ENCODE measurements around the gene KRT33B.
"Not testable (repeated sequence)": the region's sequence is repeated elsewhere in the genome, so short reads cannot be mapped to it uniquely, and the experiment has no call there.

Gene KRT33B

DNA sequence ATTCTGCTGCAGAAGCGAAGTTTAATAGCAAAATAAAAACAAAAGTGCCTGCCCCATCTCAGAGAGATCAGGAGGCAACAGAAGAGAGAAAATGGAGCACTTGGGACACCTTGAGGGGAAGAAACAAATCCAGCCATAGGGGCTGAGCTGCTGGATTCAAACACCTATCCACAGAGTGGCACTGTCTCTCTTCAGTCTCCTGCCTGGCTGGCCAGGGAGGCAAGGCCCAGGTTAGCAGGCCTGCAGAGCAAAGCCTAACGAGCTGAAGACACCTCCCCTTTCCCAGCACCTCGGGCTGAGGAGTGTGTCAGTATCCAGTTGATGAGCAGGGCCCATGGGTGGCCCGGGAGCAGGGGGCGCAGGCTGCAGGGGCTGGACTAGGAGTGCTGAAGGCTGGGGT lies 36.6 kb upstream of the KRT33B start:
- Histone ChIP-seq H3K9me3 (ENCODE audit: control insufficient read depth, low read length) (no peaks in the 10 kb centered on the region), H3K36me3 (ENCODE audit: control insufficient read depth, insufficient read depth, low read length, severe bottlenecking) (no peaks in the 10 kb centered on the region), H3K4me3 (ENCODE audit: low read length) (no peak overlapping the region), H3K27me3 (replicated peaks; ENCODE audit: control insufficient read depth, insufficient read depth, low read length) (peaks cover 5% of the 10 kb centered on the region), H3K4me1 (ENCODE audit: control insufficient read depth, insufficient read depth, low read length) (peaks cover 8% of the 10 kb centered on the region), H3K9ac (ENCODE audit: low read length) (no peak overlapping the region)
- DNase-seq (ENCODE audit: low read depth) = no peak

DNA sequence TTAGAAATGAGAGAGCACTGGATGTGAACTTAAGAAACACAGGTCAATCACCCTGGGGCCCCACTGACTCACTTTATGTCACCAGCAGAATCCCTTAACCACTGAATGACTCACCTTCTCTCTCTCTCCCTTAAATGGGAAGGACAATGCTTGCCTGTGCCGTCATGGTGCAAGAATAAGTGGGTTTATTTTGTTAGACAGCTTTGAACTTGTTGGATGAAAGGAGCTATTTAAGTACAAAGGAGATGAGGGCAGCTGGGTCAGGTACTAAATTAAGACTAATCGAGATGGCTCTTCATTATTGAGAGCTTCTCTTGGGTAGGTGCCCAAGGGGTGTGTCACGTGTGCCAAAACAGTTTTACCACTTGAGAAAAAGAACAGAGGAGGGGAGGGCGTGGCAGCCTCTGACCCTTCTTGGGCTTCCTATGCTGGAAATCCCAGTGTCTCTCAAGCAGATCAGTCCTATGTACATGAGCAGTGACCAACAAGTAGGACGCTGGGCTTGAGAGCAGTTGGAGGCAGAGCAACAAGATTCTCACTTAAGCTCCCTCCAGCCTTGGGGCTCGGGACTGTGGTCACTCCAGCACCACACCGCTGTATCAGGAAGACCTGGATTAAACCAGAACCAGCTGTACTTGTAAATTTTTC lies 34.5 kb upstream of the KRT33B start:
- no peak overlapping the region for H3K4me3 ChIP-seq (ENCODE audit: low read length)
- H3K27me3 ChIP-seq (replicated peaks; ENCODE audit: control insufficient read depth, insufficient read depth, low read length) = peaks cover 7% of the 10 kb centered on the region
- peaks cover 8% of the 10 kb centered on the region for H3K4me1 ChIP-seq (ENCODE audit: control insufficient read depth, insufficient read depth, low read length)
- no peaks in the 10 kb centered on the region for H3K9me3 ChIP-seq (ENCODE audit: control insufficient read depth, low read length)
- no peaks in the 10 kb centered on the region for H3K36me3 ChIP-seq (ENCODE audit: control insufficient read depth, insufficient read depth, low read length, severe bottlenecking)
- peak; percentile 75 for DNase-seq (ENCODE audit: low read depth)
- H3K9ac ChIP-seq (ENCODE audit: low read length) = no peak overlapping the region

DNA sequence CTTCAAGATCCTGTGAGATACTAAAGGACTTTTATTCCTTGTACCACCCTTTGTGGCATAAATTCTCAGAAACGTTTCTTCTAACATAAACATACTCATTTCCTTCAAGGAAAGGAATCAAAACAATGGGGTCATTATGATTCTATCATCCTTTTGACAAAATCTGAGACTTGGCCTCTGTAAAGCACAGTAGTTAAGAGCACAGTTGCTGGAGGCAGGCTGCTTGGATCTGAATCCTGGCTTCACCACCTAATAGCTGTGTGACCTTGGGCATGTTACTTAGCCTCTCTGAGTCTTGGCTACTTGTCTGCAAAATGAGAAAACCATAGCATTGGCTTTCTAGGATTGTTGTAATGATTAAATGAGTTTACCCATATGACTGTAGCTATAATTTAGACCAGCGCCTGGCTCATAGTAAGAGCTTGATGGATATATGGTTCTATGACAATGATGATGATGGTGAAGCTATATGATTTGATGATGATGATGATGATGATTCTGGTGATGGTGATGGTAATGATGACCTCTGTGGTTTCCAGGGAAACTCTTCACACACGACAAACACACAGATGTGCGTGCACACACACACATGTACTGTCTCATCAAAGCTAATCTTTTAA lies 33.9 kb upstream of the KRT33B start:
- H3K36me3 ChIP-seq (ENCODE audit: control insufficient read depth, insufficient read depth, low read length, severe bottlenecking) = no peaks in the 10 kb centered on the region
- peaks cover 8% of the 10 kb centered on the region for H3K4me1 ChIP-seq (ENCODE audit: control insufficient read depth, insufficient read depth, low read length)
- no peaks in the 10 kb centered on the region for H3K9me3 ChIP-seq (ENCODE audit: control insufficient read depth, low read length)
- H3K9ac ChIP-seq (ENCODE audit: low read length) = no peak overlapping the region
- no peak overlapping the region for H3K4me3 ChIP-seq (ENCODE audit: low read length)
- no peak for DNase-seq (ENCODE audit: low read depth)
- peaks cover 7% of the 10 kb centered on the region for H3K27me3 ChIP-seq (replicated peaks; ENCODE audit: control insufficient read depth, insufficient read depth, low read length)

DNA sequence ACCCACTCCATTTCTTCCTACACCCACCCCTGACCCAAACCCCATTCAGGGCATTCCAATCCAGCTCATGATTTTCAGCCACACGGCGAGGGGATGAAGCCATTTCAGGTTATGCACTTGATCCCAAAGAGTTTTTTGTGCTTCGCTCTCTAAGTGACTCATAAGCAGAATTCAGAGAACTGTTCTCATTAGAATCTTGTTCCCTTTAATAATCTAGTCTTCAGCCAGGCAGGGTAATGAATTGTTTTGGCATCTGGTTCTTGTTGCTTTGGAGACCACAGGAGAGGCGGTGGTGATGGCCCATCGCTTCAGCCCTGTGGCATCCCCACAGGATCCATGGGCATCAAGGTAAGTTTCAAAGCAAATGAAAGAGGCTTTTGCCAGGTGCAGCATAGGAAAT lies 32.5 kb upstream of the KRT33B start:
- H3K9me3 ChIP-seq (ENCODE audit: control insufficient read depth, low read length) = no peaks in the 10 kb centered on the region
- no peak overlapping the region for H3K9ac ChIP-seq (ENCODE audit: low read length)
- H3K27me3 ChIP-seq (replicated peaks; ENCODE audit: control insufficient read depth, insufficient read depth, low read length) = peaks cover 4% of the 10 kb centered on the region
- no peaks in the 10 kb centered on the region for H3K36me3 ChIP-seq (ENCODE audit: control insufficient read depth, insufficient read depth, low read length, severe bottlenecking)
- DNase-seq (ENCODE audit: low read depth) = no peak
- no peak overlapping the region for H3K4me3 ChIP-seq (ENCODE audit: low read length)
- H3K4me1 ChIP-seq (ENCODE audit: control insufficient read depth, insufficient read depth, low read length) = peaks cover 8% of the 10 kb centered on the region

DNA sequence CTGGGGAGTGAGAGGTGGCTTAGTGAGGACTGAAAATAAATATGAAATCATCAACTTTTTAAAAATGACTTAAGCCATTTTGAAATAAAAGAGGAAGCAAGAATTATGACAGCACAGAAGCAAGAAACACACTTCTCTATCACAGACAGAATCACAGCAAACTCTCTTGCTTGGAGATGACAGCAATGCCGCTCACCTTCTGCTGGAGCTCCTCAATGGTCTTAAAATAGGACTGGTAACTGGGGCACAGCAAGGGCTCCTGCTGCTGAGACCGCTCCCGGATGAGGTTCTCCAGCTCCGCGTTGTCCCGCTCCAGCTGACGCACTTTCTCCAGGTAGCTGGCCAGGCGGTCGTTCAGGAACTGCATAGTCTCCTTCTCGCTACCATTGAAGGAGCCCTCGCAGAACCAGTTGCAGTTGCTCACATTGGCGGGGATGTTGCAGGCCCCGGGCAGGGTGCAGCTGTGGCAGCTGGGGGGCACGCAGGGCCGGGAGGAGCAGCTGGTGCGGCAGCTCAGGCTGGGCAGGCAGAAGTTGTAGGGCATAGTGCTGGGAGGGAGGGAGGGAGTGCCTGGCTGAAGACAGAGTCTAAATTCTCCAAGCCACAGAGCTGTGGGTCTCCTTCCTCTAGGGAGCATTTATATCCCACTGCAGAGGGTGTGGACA lies 27.5 kb upstream of the KRT33B start, which contains the start of gene KRT31:
TSS of gene KRT31 (minus strand) at position 613 of the 665 bp plus-strand sequence. CDS start at position 544, 69 bp downstream.
- Histone ChIP-seq H3K4me1 (ENCODE audit: control insufficient read depth, insufficient read depth, low read length) (peaks cover 9% of the 10 kb centered on the region), H3K9me3 (ENCODE audit: control insufficient read depth, low read length) (peaks cover 4% of the 10 kb centered on the region), H3K27me3 (replicated peaks; ENCODE audit: control insufficient read depth, insufficient read depth, low read length) (peaks cover 20% of the 10 kb centered on the region), H3K36me3 (ENCODE audit: control insufficient read depth, insufficient read depth, low read length, severe bottlenecking) (no peaks in the 10 kb centered on the region), H3K9ac (ENCODE audit: low read length) (no peak within 1 kb of the TSS), H3K4me3 (ENCODE audit: low read length) (no peak within 1 kb of the TSS)
- DNase-seq (ENCODE audit: low read depth) = no peak

DNA sequence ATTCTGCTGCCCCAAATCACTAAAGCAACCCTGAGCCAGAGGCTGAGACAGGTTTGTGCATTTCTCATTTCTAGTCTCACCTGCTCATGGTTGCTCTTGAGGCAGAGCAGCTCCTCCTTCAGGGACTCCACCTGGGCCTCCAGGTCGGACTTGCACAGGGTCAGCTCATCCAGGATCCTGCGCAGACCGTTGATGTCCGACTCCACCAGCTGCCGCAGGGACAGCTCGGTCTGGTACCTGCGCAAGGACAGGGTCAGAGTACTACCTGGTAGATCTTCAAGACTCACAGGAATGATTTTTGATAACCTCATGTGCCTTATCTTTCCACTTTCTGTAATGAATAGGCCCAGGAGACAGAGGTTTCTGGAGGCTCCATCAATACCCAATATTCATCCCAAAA lies 26.7 kb upstream of the KRT33B start:
- H3K4me3 ChIP-seq (ENCODE audit: low read length) = no peak overlapping the region
- peaks cover 4% of the 10 kb centered on the region for H3K9me3 ChIP-seq (ENCODE audit: control insufficient read depth, low read length)
- DNase-seq (ENCODE audit: low read depth) = no peak
- peaks cover 20% of the 10 kb centered on the region for H3K27me3 ChIP-seq (replicated peaks; ENCODE audit: control insufficient read depth, insufficient read depth, low read length)
- H3K9ac ChIP-seq (ENCODE audit: low read length) = no peak overlapping the region
- peaks cover 12% of the 10 kb centered on the region for H3K4me1 ChIP-seq (ENCODE audit: control insufficient read depth, insufficient read depth, low read length)
- H3K36me3 ChIP-seq (ENCODE audit: control insufficient read depth, insufficient read depth, low read length, severe bottlenecking) = no peaks in the 10 kb centered on the region

DNA sequence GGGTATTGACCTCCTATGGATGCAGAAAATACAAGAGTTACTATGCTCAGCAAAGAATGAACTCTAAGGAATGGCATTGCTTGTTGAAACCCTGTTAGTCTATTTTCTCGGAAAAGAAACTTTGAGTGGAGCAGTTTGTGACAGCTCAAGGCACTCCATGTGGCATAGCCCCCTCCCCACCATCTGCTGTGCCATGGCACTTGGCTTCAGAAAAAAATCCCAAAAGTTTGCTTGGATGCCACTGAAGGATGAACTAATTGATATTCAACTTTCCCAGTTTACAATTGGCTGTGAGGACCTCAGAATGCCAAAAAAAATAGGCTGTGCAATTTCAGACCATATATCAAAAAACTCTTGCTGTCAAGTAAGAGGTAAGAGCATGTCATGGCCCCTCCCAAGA lies 26.0 kb upstream of the KRT33B start:
- Histone ChIP-seq H3K9me3 (ENCODE audit: control insufficient read depth, low read length) (peaks cover 4% of the 10 kb centered on the region), H3K36me3 (ENCODE audit: control insufficient read depth, insufficient read depth, low read length, severe bottlenecking) (no peaks in the 10 kb centered on the region), H3K9ac (ENCODE audit: low read length) (no peak overlapping the region), H3K27me3 (replicated peaks; ENCODE audit: control insufficient read depth, insufficient read depth, low read length) (peaks cover 20% of the 10 kb centered on the region), H3K4me1 (ENCODE audit: control insufficient read depth, insufficient read depth, low read length) (peaks cover 12% of the 10 kb centered on the region), H3K4me3 (ENCODE audit: low read length) (no peak overlapping the region)
- no peak for DNase-seq (ENCODE audit: low read depth)

DNA sequence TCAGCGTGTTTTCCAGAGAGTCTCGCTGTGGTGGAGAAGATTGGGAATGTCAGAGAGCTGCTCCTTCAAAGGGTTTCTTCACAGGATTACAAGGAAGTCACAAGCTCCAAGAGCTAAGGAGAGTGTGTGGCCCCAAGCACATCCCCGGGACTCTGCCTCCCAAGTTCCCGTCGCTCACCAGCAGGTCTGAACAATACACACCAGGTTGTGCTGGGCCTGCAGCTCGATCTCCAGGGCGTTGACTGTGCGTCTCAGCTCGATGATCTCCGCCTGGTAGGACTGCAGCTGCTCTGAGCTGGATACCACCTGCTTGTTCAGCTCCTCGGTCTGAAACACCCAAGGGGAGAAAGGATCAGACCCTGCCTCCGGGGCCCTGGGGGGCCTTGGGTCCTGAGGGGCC lies 25.4 kb upstream of the KRT33B start:
- not testable (repeated sequence) for DNase-seq (ENCODE audit: low read depth); H3K9ac ChIP-seq (ENCODE audit: low read length); H3K9me3 ChIP-seq (ENCODE audit: control insufficient read depth, low read length); H3K36me3 ChIP-seq (ENCODE audit: control insufficient read depth, insufficient read depth, low read length, severe bottlenecking); H3K4me3 ChIP-seq (ENCODE audit: low read length)
- Histone ChIP-seq H3K4me1 (ENCODE audit: control insufficient read depth, insufficient read depth, low read length) (peaks cover 12% of the 10 kb centered on the region), H3K27me3 (replicated peaks; ENCODE audit: control insufficient read depth, insufficient read depth, low read length) (peaks cover 19% of the 10 kb centered on the region)

DNA sequence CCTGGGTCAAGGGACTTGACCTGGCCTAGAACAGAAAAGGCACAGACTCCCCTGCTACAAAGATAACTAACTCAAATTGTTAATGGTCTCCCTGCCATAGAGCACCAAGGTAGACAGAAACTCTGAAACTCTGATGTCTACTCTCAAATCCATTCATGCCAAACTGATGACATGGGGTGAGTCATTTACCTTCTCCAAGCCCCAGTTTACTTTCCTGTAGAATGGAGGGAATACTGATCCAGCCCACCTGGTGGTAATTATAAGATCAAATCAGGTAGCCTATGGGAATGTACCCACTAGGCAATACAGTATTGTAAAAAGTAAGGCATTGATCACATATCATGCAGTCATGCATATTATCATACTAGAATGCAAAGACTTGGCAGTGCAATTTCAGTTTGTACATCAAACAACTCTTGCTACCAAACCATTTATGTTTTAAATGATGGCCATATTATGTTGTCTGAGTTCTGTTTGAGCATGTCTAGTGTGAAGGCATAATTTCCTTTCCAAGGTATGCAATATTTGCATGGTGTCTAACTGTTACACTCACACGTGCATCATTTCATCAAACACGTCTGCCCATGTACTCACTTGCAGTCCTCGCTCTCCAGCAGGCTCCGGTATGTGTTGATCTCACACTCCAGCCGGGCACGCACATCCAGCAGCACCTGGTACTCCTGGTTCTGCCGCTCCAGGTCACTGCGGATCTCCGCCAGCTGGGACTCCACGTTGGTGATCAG lies 24.8 kb upstream of the KRT33B start:
- H3K36me3 ChIP-seq (ENCODE audit: control insufficient read depth, insufficient read depth, low read length, severe bottlenecking) = no peaks in the 10 kb centered on the region
- H3K4me3 ChIP-seq (ENCODE audit: low read length) = no peak overlapping the region
- H3K27me3 ChIP-seq (replicated peaks; ENCODE audit: control insufficient read depth, insufficient read depth, low read length) = peaks cover 16% of the 10 kb centered on the region
- H3K4me1 ChIP-seq (ENCODE audit: control insufficient read depth, insufficient read depth, low read length) = peaks cover 12% of the 10 kb centered on the region
- H3K9ac ChIP-seq (ENCODE audit: low read length) = no peak overlapping the region
- no peak for DNase-seq (ENCODE audit: low read depth)
- peaks cover 4% of the 10 kb centered on the region for H3K9me3 ChIP-seq (ENCODE audit: control insufficient read depth, low read length)

DNA sequence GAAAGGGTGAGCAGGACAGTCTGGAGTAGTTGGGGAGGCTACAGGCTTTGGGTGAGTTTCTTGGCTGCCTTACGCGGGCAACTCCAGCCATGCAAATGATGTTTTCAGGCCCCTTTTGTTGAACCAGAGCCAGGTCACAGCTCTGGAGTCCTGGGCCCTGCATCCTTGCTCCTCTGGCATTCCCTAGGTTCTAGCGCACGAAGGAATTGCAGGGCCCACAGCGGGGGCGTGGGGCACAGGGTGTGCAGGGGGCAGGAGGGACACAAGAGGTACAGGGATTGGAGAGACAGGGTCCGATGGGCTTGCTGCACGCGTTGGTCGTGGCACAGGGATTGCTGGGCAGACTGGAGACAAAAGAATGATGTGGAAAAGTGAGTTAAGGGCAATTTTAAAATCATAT lies 24.2 kb upstream of the KRT33B start:
- H3K36me3 ChIP-seq (ENCODE audit: control insufficient read depth, insufficient read depth, low read length, severe bottlenecking) = no peaks in the 10 kb centered on the region
- H3K4me1 ChIP-seq (ENCODE audit: control insufficient read depth, insufficient read depth, low read length) = peaks cover 12% of the 10 kb centered on the region
- H3K27me3 ChIP-seq (replicated peaks; ENCODE audit: control insufficient read depth, insufficient read depth, low read length) = peaks cover 16% of the 10 kb centered on the region
- H3K9ac ChIP-seq (ENCODE audit: low read length) = no peak overlapping the region
- no peak for DNase-seq (ENCODE audit: low read depth)
- peaks cover 4% of the 10 kb centered on the region for H3K9me3 ChIP-seq (ENCODE audit: control insufficient read depth, low read length)
- no peak overlapping the region for H3K4me3 ChIP-seq (ENCODE audit: low read length)

DNA sequence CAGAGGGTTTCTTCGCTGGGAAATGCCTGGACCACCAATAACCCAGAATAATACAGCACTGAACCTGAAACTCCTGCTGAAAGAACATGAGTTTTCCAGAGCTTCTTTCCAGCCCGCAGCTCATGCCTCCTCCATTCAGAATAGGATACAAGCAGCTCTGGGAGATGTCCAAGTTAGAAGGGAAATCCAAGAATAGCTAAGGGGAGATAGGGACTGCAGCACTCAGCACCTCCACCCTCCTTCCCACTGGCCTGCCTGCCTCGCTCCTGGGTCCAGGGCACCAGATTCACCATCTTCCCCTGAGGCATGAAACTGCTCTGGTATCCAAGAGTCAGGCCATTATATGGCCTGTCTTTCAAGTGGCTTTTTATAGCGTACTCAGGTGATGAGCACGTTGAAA lies 23.7 kb upstream of the KRT33B start:
- Histone ChIP-seq H3K9ac (ENCODE audit: low read length) (no peak overlapping the region), H3K9me3 (ENCODE audit: control insufficient read depth, low read length) (peaks cover 4% of the 10 kb centered on the region), H3K36me3 (ENCODE audit: control insufficient read depth, insufficient read depth, low read length, severe bottlenecking) (no peaks in the 10 kb centered on the region), H3K4me3 (ENCODE audit: low read length) (no peak overlapping the region), H3K4me1 (ENCODE audit: control insufficient read depth, insufficient read depth, low read length) (peaks cover 12% of the 10 kb centered on the region), H3K27me3 (replicated peaks; ENCODE audit: control insufficient read depth, insufficient read depth, low read length) (peaks cover 16% of the 10 kb centered on the region)
- no peak for DNase-seq (ENCODE audit: low read depth)

Measured in adipocyte (in vitro differentiated cells).